Stomach (tissue), 9 donors: Measurements from ENCODE around the gene MFSD6. TPM values are rescaled to one million over a fixed set of nuclear protein-coding genes. Genes with fewer than 3 reads are reported as not detected.

ENCODE experiments used
- DNase-seq, 2 donors: peaks; one replicate each; pipeline versions ENCODE4 v3.0.0 to v3.0.0-alpha.2; 2013 to 2019
- H3K27ac ChIP-seq, 5 donors: fragments of 200-600 bp in 4 of 5; sonication (generic) in 4 of 5; one replicate each; pipeline ENCODE4 v1.5.1; 2013 to 2019; ENCODE audit warnings: mild to moderate bottlenecking in 1 of 5, moderate library complexity in 1 of 5
- H3K27me3 ChIP-seq, 3 donors: fragments of 200-600 bp; sonication (generic); one replicate each; pipeline ENCODE4 v1.5.1; 2017 to 2019; ENCODE audit warnings: mixed run types in 1 of 3
- H3K36me3 ChIP-seq, 4 donors: fragments of 200-600 bp; sonication (generic); 1 replicate in 3 of 4; 2 replicates in 1 of 4; pipeline ENCODE4 v1.5.1; 2016 to 2019
- H3K4me1 ChIP-seq, 4 donors: fragments of 200-600 bp; sonication (generic); one replicate each; pipeline ENCODE4 v1.5.1; 2016 to 2019
- H3K4me3 ChIP-seq, 4 donors: fragments of 200-600 bp; sonication (generic) in 3 of 4; one replicate each; pipeline ENCODE4 v1.5.1; 2016 to 2019; ENCODE audit warnings: mild to moderate bottlenecking in 1 of 4
- H3K9me3 ChIP-seq, 4 donors: fragments of 200-600 bp; sonication (generic); one replicate each; pipeline ENCODE4 v1.5.1; 2016 to 2019
- EP300 ChIP-seq: sonication (generic); formaldehyde crosslinking; IDR thresholded peaks from one replicate; pipeline ENCODE4 v1.6.1; 2017; ENCODE audit warnings: antibody characterized with exemption
- POLR2A ChIP-seq, 4 donors: fragments of 450-650 bp; IDR thresholded peaks; one replicate each; pipeline ENCODE4 v1.6.1; 2016; ENCODE audit warnings: antibody characterized with exemption in 4 of 4, control low read depth in 2 of 4, mild to moderate bottlenecking in 1 of 4, moderate library complexity in 1 of 4
- POLR2AphosphoS5 ChIP-seq, 3 donors: sonication (generic); formaldehyde crosslinking; IDR thresholded peaks; one replicate each; pipeline ENCODE4 v1.6.1; 2016; ENCODE audit warnings: antibody characterized with exemption in 3 of 3
- WGBS, 5 donors: extraction: QIAGEN DNeasy Blood & Tissue Kit in 3 of 5; methylation state at CpG; one replicate each; pipeline versions ENCODE4 v1.1.5 to v1.1.7; 2013 to 2018; 5-methylcytosine and 5-hydroxymethylcytosine counted together
- intact Hi-C: fragments of 100-400 bp; cut with DNase I; formaldehyde crosslinking; loops from one replicate; pipeline ENCODE4 v1.15.1; 2023; ENCODE audit warnings: low total_unique reads
- polyA plus RNA-seq, 3 donors: library from polyadenylated mRNA; stranded (reverse); fragments of 200-250 nt; gene quantifications; one replicate each; pipeline ENCODE4 v1.2.3, GENCODE V29; 2013
- total RNA-seq, 5 donors: library from RNA; depleted of rRNA; stranded (reverse); fragments of >200 nt; gene quantifications; one replicate each; pipeline versions ENCODE4 v1.1.0 to v1.2.3, GENCODE V29; 2014 to 2016
- TF ChIP-seq, protein P1 (sequence below), 7 experiments: fragments of 450-650 bp in 4 of 7; fragments of 200-600 bp in 3 of 7; sonication (generic) in 3 of 7; IDR thresholded peaks; one replicate each; pipeline ENCODE4 v1.5.1; 2016 to 2019; ENCODE audit warnings: antibody characterized with exemption in 7 of 7, control low read depth in 2 of 7, mild to moderate bottlenecking in 1 of 7
- donor health status: healthy with polysubstance abuse.
- donor health status: Bipolar disorder and iron deficiency.
- donor health status: healthy.

Gene MFSD6
- total and polyA plus RNA-seq, 8 donors, result 9.2 to 134 (median 37.2) TPM

DNA sequence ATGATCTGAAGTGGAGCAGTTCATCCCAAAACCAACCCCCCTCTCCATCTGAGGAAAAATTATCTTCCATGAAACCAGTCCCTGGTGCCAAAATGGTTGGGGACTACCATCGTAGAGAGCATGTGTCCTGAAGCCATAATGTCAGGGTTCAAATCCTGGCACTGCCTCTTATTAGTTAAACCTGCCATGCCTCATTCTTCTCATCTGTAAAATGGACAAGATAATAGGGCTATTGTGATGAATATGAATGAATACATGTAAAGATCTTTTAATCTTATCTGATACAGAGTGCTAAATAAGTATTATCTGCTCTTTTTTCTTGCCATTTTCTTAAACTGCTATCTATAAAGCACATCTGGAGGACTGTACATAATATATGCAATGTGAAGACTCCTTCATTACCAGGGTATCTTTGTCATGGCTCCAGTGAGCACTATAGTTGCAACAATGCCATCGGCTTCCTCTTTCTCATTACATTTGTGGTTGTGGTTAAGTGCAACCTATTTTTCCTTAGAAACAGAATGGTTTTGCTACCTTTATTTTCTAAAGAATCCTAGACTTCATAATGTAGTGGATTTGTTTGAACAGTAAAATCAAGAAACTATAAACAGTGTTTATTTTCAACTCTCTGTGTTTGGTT lies 27.0 kb downstream of the MFSD6 start:
- 74 to 88% (median 80%) methylated on average over 2 of the region's 2 CpGs for WGBS, 5 donors
- intact Hi-C loops, result no loop called here
- no peak overlapping the region for H3K4me3 ChIP-seq
- no peaks in the 10 kb centered on the region for H3K9me3 ChIP-seq
- DNase-seq, result no peak
- peaks cover 13 to 26% (median 24%) of the 10 kb centered on the region in 4 donors for H3K36me3 ChIP-seq
- H3K4me1 ChIP-seq, result peaks cover 0 to 43% (median 27%) of the 10 kb centered on the region in 4 donors
- no peak for TF ChIP-seq POLR2A (IDR thresholded peaks at IDR 0.05)
- no peak for TF ChIP-seq EP300
- TF ChIP-seq, protein P1, sequence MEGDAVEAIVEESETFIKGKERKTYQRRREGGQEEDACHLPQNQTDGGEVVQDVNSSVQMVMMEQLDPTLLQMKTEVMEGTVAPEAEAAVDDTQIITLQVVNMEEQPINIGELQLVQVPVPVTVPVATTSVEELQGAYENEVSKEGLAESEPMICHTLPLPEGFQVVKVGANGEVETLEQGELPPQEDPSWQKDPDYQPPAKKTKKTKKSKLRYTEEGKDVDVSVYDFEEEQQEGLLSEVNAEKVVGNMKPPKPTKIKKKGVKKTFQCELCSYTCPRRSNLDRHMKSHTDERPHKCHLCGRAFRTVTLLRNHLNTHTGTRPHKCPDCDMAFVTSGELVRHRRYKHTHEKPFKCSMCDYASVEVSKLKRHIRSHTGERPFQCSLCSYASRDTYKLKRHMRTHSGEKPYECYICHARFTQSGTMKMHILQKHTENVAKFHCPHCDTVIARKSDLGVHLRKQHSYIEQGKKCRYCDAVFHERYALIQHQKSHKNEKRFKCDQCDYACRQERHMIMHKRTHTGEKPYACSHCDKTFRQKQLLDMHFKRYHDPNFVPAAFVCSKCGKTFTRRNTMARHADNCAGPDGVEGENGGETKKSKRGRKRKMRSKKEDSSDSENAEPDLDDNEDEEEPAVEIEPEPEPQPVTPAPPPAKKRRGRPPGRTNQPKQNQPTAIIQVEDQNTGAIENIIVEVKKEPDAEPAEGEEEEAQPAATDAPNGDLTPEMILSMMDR (IDR thresholded peaks at IDR 0.05), result no peak
- no peak for TF ChIP-seq POLR2AphosphoS5 (IDR thresholded peaks at IDR 0.05)
- H3K27me3 ChIP-seq, result no peaks in the 10 kb centered on the region
- no peak overlapping the region for H3K27ac ChIP-seq

DNA sequence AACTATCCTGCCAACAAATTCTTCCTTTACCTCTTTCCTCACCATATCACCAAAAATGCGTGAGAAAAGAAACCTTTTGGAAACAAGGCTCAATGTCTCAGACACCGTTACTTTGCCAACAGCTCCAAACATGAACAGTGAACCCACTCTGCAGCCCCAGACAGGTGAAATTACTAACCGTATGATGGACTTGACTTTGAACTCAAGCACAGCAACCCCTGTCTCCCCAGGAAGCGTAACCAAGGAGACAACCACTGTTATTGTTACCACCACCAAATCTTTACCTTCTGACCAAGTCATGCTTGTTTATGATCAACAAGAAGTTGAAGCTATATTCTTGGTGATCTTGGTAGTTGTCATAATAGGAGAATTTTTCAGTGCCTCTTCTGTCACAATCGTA lies 28.4 kb downstream of the MFSD6 start:
- DNase-seq, result no peak
- intact Hi-C loops, result no loop called here
- 93 to 99% (median 96%) methylated on average over 5 of the region's 5 CpGs for WGBS, 5 donors
- Histone ChIP-seq H3K9me3 (no peaks in the 10 kb centered on the region), H3K27ac (no peak overlapping the region), H3K27me3 (no peaks in the 10 kb centered on the region), H3K4me1 (peaks cover 7 to 52% (median 34%) of the 10 kb centered on the region in 4 donors), H3K4me3 (no peak overlapping the region), H3K36me3 (peaks cover 13 to 26% (median 24%) of the 10 kb centered on the region in 4 donors)
- TF ChIP-seq EP300 (no peak), POLR2A (IDR thresholded peaks at IDR 0.05) (no peak), POLR2AphosphoS5 (IDR thresholded peaks at IDR 0.05) (no peak)
- TF ChIP-seq, protein P1 (IDR thresholded peaks at IDR 0.05), result no peak

DNA sequence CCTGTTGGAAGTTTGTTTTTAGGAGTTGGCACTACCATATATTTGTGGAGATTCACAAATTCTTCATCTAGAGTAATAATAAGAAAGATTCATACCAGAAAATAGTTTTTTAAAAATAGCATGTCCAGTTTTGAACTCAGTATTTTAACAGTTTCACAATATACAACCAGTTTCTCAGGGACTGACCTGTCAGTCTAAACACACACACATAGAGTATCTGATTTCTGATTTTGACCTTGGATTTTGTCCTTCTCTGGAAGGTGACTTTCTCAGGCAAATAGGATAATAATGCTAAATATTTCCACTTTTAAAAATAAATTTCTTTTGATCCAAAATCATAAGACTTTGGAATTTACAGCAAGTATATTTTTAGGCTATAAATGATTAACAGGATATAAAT lies 32.0 kb downstream of the MFSD6 start:
- peaks cover 19 to 61% (median 40%) of the 10 kb centered on the region in 4 donors for H3K4me1 ChIP-seq
- H3K27ac ChIP-seq, result no peak overlapping the region
- peaks cover 13 to 26% (median 24%) of the 10 kb centered on the region in 4 donors for H3K36me3 ChIP-seq
- H3K4me3 ChIP-seq, result no peak overlapping the region
- no peak for DNase-seq
- TF ChIP-seq EP300, result no peak
- no peak for TF ChIP-seq POLR2AphosphoS5 (IDR thresholded peaks at IDR 0.05)
- TF ChIP-seq, protein P1 (IDR thresholded peaks at IDR 0.05), result no peak
- TF ChIP-seq POLR2A (IDR thresholded peaks at IDR 0.05), result no peak
- H3K9me3 ChIP-seq, result no peaks in the 10 kb centered on the region
- intact Hi-C loops, result no loop called here
- H3K27me3 ChIP-seq, result no peaks in the 10 kb centered on the region

DNA sequence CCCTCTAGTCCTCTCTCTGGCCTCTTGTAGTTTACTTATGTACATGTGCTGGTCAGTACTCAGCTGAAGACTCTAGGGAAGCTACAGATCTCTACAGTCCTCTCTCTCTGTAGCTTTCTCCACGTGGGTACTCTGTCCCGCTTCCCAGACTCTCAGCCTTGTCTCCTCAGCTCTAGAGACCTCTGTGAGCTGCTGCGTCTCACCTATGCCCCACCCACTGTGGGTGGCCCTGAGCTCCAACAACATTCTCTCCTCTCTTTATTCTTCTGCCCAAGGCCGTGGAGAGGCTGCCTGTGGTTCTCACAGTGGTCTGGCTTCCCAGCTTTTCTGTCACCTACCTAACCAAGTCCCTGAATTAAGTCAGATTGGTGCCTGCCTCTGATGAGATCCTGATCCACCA lies 33.4 kb downstream of the MFSD6 start:
- H3K9me3 ChIP-seq, result no peaks in the 10 kb centered on the region
- H3K27ac ChIP-seq, result no peak overlapping the region
- H3K36me3 ChIP-seq, result peaks cover 8 to 18% (median 17%) of the 10 kb centered on the region in 4 donors
- no peak overlapping the region for H3K4me3 ChIP-seq
- DNase-seq, result no peak
- H3K4me1 ChIP-seq, result peaks cover 23 to 73% (median 44%) of the 10 kb centered on the region in 4 donors
- TF ChIP-seq EP300 (no peak), POLR2A (IDR thresholded peaks at IDR 0.05) (no peak)
- WGBS, 5 donors, result 59 to 76% (median 65%) methylated on average over 4 of the region's 4 CpGs
- intact Hi-C loops, result no loop called here
- no peaks in the 10 kb centered on the region for H3K27me3 ChIP-seq

DNA sequence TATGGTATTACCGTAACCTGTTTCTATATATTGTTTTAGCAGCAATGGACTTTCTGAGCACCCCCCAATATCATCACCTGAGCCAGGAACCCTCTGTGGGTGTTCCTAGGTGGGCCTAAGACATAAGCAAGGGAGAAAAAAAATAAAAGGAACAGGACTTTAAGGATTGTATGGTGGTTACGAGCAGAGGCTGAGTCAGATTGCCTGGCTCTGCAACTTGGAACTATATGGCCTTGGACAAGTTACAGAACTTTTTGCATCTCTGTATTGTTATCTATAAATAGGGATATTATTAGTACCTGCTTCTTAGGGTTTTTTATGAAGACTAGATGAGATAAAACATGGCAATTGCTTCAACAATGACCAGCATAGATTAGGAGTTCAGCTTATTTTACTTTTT lies 34.9 kb downstream of the MFSD6 start:
- intact Hi-C loops, result no loop called here
- no peak for DNase-seq
- TF ChIP-seq POLR2AphosphoS5 (IDR thresholded peaks at IDR 0.05) (no peak), EP300 (no peak)
- TF ChIP-seq, protein P1 (IDR thresholded peaks at IDR 0.05), result no peak
- Histone ChIP-seq H3K4me3 (no peak overlapping the region), H3K4me1 (peaks cover 23 to 78% (median 46%) of the 10 kb centered on the region in 4 donors), H3K36me3 (peaks cover 0 to 4% (median 2%) of the 10 kb centered on the region in 4 donors), H3K27me3 (no peaks in the 10 kb centered on the region), H3K27ac (no peak overlapping the region), H3K9me3 (no peaks in the 10 kb centered on the region)
- WGBS, 5 donors, result 78 to 89% (median 81%) methylated on average over 2 of the region's 2 CpGs
